ENCODE measurements around the gene KLRC2. TPM values are rescaled to one million over a fixed set of nuclear protein-coding genes. Genes with fewer than 3 reads are reported as not detected.
"Not testable (repeated sequence)": the region's sequence is repeated elsewhere in the genome, so short reads cannot be mapped to it uniquely, and the experiment has no call there.

KLRC2 gene
- polyA plus RNA-seq, 6 donors from 2014 or later = not detected

DNA sequence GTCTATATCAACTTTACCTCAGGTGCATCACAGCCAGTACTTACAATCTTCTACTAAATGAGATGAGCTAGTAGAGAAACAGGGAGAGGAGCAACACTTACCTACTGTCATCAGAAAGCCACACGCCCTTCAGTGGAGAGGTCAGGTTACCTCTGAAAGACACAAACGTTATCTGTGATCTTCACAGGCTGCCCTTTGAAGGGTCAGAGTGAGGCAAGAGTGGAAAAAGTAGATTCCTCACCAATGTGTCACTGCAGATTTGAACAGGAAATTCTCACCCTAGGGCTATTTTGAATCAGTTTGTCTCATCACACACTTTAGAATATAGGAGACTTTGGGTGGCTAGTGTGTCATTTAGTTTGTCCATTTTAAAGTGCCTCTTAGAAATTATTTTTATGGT, 1.8 kb upstream of the KLRC2 start:
- not testable (repeated sequence) for ATAC-seq (ENCODE audit: low read depth in 2 of 2); H3K36me3 Mint-ChIP-seq; H3K9me3 Mint-ChIP-seq; H3K27me3 Mint-ChIP-seq; H3K4me1 Mint-ChIP-seq; H3K4me3 Mint-ChIP-seq; H3K27ac Mint-ChIP-seq; DNase-seq

DNA sequence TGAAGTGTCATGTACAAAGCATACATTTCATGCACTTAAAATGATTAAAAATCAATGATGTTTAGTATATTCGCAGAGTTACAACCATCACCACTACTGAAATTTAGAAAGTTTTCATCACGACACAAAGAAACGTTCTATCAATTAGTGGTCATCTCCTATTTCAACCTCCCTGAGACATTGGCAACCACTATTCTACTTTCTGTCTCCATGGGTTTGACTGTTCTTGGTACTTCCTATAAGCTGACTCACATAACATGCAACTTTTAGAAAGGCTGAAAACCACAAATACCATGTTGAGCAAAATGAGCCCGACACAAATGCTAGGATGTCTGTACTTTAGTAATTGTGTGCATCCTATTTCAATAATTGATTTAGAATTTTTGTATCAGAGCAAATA, 5.2 kb downstream of the KLRC2 start:
- DNase-seq; ATAC-seq (ENCODE audit: low read depth in 2 of 2); H3K4me3 Mint-ChIP-seq; H3K9me3 Mint-ChIP-seq; H3K27me3 Mint-ChIP-seq; H3K4me1 Mint-ChIP-seq; H3K27ac Mint-ChIP-seq; H3K36me3 Mint-ChIP-seq: not testable (repeated sequence)

DNA sequence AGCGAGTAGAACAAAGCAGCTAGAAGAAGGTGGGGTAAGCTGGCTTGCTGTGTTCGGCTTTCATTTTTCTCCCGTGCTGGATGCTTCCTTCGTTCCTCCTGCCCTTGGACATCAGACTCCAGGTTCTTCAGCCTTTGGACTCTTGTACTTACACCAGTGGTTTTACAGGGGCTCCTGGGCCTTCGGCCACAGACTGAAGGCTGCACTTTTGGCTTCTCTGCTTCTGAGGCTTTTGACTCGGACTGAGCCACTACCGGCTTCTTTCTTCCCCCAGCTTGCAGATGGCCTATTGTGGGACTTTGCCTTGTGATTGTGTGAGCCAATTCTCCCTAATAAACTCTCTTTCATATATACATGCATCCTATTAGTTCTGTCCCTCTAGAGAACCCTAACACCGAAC, 9.9 kb downstream of the KLRC2 start:
- not testable (repeated sequence) for ATAC-seq (ENCODE audit: low read depth in 2 of 2); H3K4me1 Mint-ChIP-seq; H3K36me3 Mint-ChIP-seq; H3K27me3 Mint-ChIP-seq; H3K4me3 Mint-ChIP-seq; H3K27ac Mint-ChIP-seq; H3K9me3 Mint-ChIP-seq; DNase-seq

DNA sequence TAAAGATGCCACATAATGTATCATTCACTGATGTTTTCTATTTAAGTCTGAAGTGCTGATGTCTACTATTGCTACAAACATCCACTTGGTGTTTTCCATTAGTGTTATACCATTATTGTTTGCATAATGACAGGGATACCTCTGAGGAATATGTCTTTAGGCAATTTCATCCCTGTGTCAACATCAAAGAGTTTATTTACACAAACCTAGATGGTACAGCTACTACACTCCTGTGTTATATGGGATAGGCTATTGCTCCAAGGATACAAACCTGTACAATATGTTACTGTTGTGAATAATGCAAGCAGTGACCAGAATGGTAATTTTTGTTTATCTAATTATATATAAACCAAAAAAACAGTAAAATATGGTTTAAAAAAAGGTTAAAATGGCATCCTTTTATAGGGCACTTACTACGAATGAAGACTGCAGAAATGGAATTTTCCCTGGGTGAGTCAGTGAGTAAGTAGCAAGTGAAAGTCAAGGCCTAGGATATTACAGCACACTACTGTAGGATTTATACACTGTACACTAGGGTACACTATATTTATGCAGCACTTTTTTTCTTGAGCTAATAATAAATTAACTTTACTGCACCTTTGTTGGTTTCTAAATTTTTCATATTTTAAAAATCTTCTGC, 11.4 kb downstream of the KLRC2 start:
- not testable (repeated sequence) for H3K4me1 Mint-ChIP-seq; H3K4me3 Mint-ChIP-seq; H3K9me3 Mint-ChIP-seq; ATAC-seq (ENCODE audit: low read depth in 2 of 2); DNase-seq; H3K36me3 Mint-ChIP-seq; H3K27me3 Mint-ChIP-seq; H3K27ac Mint-ChIP-seq

DNA sequence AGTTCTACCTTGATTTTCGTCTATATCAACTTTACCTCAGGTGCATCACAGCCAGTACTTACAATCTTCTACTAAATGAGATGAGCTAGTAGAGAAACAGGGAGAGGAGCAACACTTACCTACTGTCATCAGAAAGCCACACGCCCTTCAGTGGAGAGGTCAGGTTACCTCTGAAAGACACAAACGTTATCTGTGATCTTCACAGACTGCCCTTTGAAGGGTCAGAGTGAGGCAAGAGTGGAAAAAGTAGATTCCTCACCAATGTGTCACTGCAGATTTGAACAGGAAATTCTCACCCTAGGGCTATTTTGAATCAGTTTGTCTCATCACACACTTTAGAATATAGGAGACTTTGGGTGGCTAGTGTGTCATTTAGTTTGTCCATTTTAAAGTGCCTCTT, 13.7 kb downstream of the KLRC2 start:
- not testable (repeated sequence) for H3K36me3 Mint-ChIP-seq; DNase-seq; H3K27me3 Mint-ChIP-seq; ATAC-seq (ENCODE audit: low read depth in 2 of 2); H3K27ac Mint-ChIP-seq; H3K9me3 Mint-ChIP-seq; H3K4me1 Mint-ChIP-seq; H3K4me3 Mint-ChIP-seq

DNA sequence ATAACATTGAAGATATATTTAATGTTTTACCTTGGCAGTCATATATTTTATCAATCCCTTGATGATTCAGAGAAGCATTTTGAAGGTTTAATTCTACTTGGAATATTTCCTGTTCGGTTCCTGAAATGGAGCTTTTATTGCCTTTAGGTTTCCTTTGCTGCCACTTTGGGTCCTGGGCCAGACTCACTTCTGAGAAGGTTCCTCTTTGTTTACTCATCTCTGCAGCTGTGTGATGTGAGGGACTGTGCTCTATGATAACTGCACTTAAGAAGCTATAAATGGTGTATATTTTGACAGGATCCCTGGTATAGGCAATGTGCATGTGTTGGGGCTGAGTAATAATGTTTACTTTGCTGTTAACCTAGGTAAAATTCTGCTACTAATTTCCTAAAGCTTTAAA, 15.5 kb downstream of the KLRC2 start, which contains the start of gene KLRC3:
Gene KLRC3 (minus strand): TSS at position 262 of the 400 bp plus-strand sequence. CDS start 45 bp downstream, at position 217.
- not testable (repeated sequence) for H3K27ac Mint-ChIP-seq; H3K4me3 Mint-ChIP-seq; H3K36me3 Mint-ChIP-seq; DNase-seq; H3K27me3 Mint-ChIP-seq; H3K4me1 Mint-ChIP-seq; H3K9me3 Mint-ChIP-seq; ATAC-seq (ENCODE audit: low read depth in 2 of 2)

DNA sequence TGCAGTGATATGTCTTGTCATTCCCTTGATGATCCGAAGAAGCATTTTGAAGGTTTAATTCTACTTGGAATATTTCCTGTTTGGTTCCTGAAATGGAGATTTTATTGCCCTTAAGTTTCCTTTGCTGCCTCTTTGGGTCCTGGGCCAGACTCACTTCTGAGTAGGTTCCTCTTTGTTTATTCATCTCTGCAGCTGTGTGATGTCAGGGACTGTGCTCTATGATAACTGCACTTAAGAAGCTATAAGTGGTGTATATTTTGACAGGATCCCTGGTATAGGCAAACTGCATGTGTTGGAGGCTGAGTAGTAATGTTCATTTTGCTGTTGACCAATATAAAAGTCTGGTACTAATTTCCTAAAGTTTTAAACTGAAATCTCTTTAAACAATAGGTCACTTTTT, 26.4 kb downstream of the KLRC2 start, which contains the start of gene KLRC4:
Gene KLRC4 (minus strand): TSS at position 366 of the 400 bp plus-strand sequence. CDS start 182 bp downstream, at position 184.
- Mint-ChIP-seq H3K27me3 (no peaks in the 10 kb centered on the region), H3K4me3 (no peak within 1 kb of the TSS), H3K36me3 (no peaks in the 10 kb centered on the region), H3K9me3 (peaks cover 0 to 3% (median 0%) of the 10 kb centered on the region in 7 donors), H3K4me1 (peaks cover 4 to 12% (median 11%) of the 10 kb centered on the region in 3 donors), H3K27ac (peak within 1 kb of the TSS in 3 of 6 donors; percentile 26 to 68 (median 60))
- no peak for DNase-seq
- ATAC-seq (ENCODE audit: low read depth in 2 of 2) = peak; percentile 67 to 69

DNA sequence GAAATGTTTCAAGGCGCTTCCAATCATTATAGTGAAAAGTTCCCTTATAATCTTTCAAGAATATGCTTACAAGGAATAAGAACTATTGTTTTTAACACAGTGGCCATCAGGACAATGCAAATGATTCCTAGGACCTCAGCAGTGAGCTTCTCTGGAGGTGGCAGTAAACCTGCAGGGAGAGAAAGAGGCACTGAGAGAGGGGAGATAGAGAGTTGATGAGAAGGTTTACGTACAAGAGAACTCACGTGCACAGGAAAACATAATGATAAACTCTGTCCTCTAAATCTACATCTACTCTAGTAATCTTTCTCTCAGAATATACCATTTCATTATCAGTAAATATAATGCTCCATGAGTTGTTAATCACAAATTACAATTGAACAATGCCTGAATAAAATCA, 27.0 kb downstream of the KLRC2 start:
- Mint-ChIP-seq H3K36me3 (no peaks in the 10 kb centered on the region), H3K9me3 (peaks cover 0 to 3% (median 0%) of the 10 kb centered on the region in 7 donors), H3K4me1 (peaks cover 4 to 12% (median 11%) of the 10 kb centered on the region in 3 donors), H3K4me3 (no peak overlapping the region), H3K27ac (peak overlapping the region in 2 of 6 donors; percentile 60 to 68), H3K27me3 (no peaks in the 10 kb centered on the region)
- DNase-seq (no peak), ATAC-seq (ENCODE audit: low read depth in 2 of 2) (no peak)

DNA sequence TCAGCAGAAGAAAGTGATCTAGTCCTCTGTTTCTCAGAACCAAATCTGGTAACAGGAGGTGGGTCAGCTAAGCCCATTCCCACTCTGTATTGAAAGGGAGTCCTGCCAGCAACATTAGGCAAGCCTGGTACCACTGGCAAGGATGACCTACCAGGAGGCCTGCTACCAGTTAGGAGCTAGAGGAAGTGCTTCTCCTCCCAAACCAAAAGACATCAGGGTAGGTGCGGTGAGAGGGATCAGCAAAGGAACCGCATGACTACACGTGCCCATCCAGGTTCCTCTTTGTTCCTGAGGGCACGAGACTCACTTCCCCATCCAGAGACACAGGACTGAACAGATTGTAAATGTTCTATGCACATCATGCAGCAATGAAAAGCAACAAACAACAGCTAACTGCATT, 29.1 kb downstream of the KLRC2 start:
- DNase-seq (peak; percentile 28), ATAC-seq (ENCODE audit: low read depth in 2 of 2) (peak; percentile 64 to 84)
- H3K27ac Mint-ChIP-seq = peak overlapping the region in 2 of 6 donors; percentile 28 to 32

DNA sequence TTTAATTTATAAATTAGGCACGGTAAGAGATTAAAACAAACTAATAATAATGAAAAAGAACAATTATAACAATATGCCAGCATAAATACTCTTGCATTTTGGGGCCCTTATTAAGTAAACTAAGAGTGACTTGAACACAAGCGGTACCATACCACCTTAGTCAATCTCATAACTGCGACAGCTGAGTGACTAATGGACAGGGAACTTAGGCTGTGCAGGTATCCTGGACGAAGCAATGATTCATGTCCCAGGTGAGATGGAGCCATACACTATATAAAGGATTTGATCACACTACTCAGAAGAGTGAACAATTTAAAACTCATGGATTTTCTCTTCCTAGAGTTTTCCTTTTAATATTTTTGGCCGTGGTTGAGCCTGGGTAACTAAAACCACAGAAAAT, 30.5 kb downstream of the KLRC2 start:
- Mint-ChIP-seq H3K27ac (no peak overlapping the region), H3K4me1 (peaks cover 4 to 11% (median 10%) of the 10 kb centered on the region in 3 donors), H3K27me3 (peaks cover 0 to 20% (median 6%) of the 10 kb centered on the region in 3 donors), H3K4me3 (no peak overlapping the region), H3K9me3 (peaks cover 0 to 3% (median 0%) of the 10 kb centered on the region in 7 donors), H3K36me3 (no peaks in the 10 kb centered on the region)
- DNase-seq (no peak), ATAC-seq (ENCODE audit: low read depth in 2 of 2) (no peak)

More for the DNA sequence above, 29.1 kb downstream of the KLRC2 start:
- Mint-ChIP-seq H3K4me3 (no peak overlapping the region), H3K9me3 (peaks cover 0 to 3% (median 0%) of the 10 kb centered on the region in 7 donors), H3K27me3 (peaks cover 0 to 8% (median 6%) of the 10 kb centered on the region in 3 donors), H3K36me3 (no peaks in the 10 kb centered on the region), H3K4me1 (peaks cover 4 to 12% (median 11%) of the 10 kb centered on the region in 3 donors)

DNA sequence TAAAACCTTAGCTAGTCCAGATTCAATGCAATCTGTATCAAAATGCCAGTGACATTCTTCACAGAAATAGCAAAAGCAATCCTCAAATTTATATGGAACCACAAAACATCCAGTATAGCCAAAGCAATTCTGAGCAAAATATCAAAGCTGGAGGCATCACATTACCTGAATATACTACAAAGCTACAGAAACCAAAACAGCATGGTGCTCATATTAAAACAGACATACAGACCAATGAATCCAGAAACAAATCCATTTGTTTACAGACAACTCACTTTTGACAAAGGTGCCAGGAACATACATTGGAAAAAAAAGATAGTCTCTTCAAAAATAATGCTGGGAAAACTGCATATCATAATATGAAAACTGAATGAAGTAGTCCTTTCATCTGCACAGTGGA, 31.0 kb downstream of the KLRC2 start:
- Mint-ChIP-seq H3K27me3 (peaks cover 0 to 24% (median 6%) of the 10 kb centered on the region in 3 donors), H3K4me3 (no peak overlapping the region), H3K4me1 (peaks cover 4 to 12% (median 11%) of the 10 kb centered on the region in 3 donors), H3K36me3 (no peaks in the 10 kb centered on the region), H3K9me3 (peaks cover 0 to 3% (median 0%) of the 10 kb centered on the region in 7 donors), H3K27ac (no peak overlapping the region)
- DNase-seq = no peak
- no peak for ATAC-seq (ENCODE audit: low read depth in 2 of 2)

DNA sequence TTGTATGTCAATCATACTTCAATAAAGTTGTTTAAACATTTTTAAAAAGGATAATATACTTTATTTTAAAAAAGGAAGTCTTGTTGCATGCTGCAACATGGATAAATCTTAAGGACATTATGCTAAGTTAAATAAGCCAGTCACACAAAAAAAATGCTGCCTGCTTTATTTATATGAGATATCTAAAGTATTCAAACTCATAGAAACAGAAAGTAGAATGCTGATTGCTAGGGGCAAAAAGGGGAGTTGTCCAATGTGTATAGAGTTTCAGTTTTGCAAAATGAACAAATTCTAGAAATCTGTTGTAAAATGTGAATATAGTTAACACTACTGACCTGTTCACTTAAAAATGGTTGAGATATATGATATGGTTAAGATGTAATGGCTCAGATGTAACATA, 35.0 kb downstream of the KLRC2 start:
- ATAC-seq (ENCODE audit: low read depth in 2 of 2) (no peak), DNase-seq (no peak)
- H3K27ac Mint-ChIP-seq = no peak overlapping the region
- peaks cover 0 to 40% (median 11%) of the 10 kb centered on the region in 3 donors for H3K27me3 Mint-ChIP-seq
- H3K4me1 Mint-ChIP-seq = peaks cover under 1 to 17% (median 9%) of the 10 kb centered on the region in 3 donors
- peaks cover 0 to 3% (median 0%) of the 10 kb centered on the region in 7 donors for H3K9me3 Mint-ChIP-seq
- no peak overlapping the region for H3K4me3 Mint-ChIP-seq
- peaks cover 0 to 6% of the 10 kb centered on the region in 2 donors for H3K36me3 Mint-ChIP-seq

DNA sequence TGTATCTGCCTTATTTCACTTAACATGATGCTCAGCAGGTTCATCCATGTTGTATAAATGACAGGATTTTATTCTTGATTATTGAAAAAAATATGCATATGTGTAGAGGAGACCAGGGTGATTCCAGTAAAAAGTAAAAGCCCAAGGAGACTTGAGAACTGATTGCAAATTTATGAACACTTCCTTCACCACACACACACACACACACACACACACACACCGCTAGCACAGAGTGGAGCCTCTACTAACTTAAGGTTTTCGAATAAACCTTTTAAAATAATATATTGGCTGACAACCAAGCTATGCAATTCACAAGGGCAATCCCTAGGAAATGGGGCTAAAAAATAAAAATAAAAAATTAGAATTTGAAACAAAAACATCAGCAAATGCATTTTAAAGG, 37.6 kb downstream of the KLRC2 start:
- peaks cover 0 to 2% (median 0%) of the 10 kb centered on the region in 7 donors for H3K9me3 Mint-ChIP-seq
- H3K36me3 Mint-ChIP-seq = peaks cover 0 to 6% of the 10 kb centered on the region in 2 donors
- H3K4me3 Mint-ChIP-seq = peak overlapping the region in 1 of 8 donors; percentile 1
- peak overlapping the region in 5 of 6 donors; percentile 1 to 96 (median 24) for H3K27ac Mint-ChIP-seq
- H3K27me3 Mint-ChIP-seq = peaks cover 0 to 40% (median 11%) of the 10 kb centered on the region in 3 donors
- peaks cover 17 to 34% (median 33%) of the 10 kb centered on the region in 3 donors for H3K4me1 Mint-ChIP-seq
- DNase-seq = no peak
- ATAC-seq (ENCODE audit: low read depth in 2 of 2) = no peak

DNA sequence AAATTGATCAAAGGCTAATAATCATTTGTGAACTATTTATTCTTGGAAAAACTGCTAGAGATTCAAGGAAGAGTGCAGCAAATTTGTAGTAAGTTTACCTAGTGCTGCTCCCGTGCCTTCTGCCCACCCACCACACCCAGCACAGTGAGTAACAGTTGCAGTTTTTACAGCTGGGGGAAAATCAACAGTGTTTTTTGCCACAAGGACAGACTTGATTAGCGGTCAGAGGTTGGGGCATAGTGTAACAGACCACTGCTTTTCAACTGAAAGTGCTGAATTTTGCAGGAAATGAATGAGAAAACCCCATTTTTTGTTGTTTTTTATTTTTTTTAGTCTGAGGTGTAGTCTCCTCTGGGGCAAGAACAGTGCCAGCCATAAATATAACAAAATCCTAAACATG, 38.5 kb downstream of the KLRC2 start:
- peaks cover 21 to 39% (median 37%) of the 10 kb centered on the region in 3 donors for H3K4me1 Mint-ChIP-seq
- H3K4me3 Mint-ChIP-seq = peak overlapping the region in 1 of 8 donors; percentile 22
- H3K36me3 Mint-ChIP-seq = peaks cover 0 to 6% of the 10 kb centered on the region in 2 donors
- peak overlapping the region in 4 of 6 donors; percentile 8 to 78 (median 15) for H3K27ac Mint-ChIP-seq
- DNase-seq (no peak), ATAC-seq (ENCODE audit: low read depth in 2 of 2) (no peak)
- H3K9me3 Mint-ChIP-seq = peaks cover 0 to 2% (median 0%) of the 10 kb centered on the region in 7 donors
- H3K27me3 Mint-ChIP-seq = peaks cover 0 to 36% (median 8%) of the 10 kb centered on the region in 3 donors
